GM20000 (cell line): ENCODE data around the gene CPTP.

Source experiments
- DNase-seq: peaks from one replicate; pipeline ENCODE4 v3.0.0; 2012; ENCODE audit warnings: low spot score
- CTCF ChIP-seq: IDR thresholded peaks from 2 replicates; pipeline ENCODE4 v1.5.1; 2012; ENCODE audit warnings: mild to moderate bottlenecking, control low read depth; ENCODE audit errors: extremely low read depth, missing control alignments

The CPTP gene

GRCh38 chr1:1371746-1372711 is 47.4 kb downstream of the CPTP start:
- TF ChIP-seq CTCF, result peak; percentile 84
- DNase-seq, result peak; percentile 89

GRCh38 chr1:1373051-1373814 is 48.6 kb downstream of the CPTP start:
- DNase-seq, result no peak
- no peak for TF ChIP-seq CTCF

GRCh38 chr1:1373815-1374588 is 49.4 kb downstream of the CPTP start:
- no peak for DNase-seq
- TF ChIP-seq CTCF, result no peak

- DNase-seq, result no peak
- no peak for TF ChIP-seq CTCF
Observed at GRCh38 chr1:1374589-1374928, 50.0 kb downstream of the CPTP start.

- peak; percentile 99 for DNase-seq
- peak; percentile 52 for TF ChIP-seq CTCF
Observed at GRCh38 chr1:1374929-1375662, 50.5 kb downstream of the CPTP start, which contains the start of gene AURKAIP1. AURKAIP1 (minus strand) TSS chr1:1375207; CDS start chr1:1374756, 451 bp downstream.

- no peak for TF ChIP-seq CTCF
- no peak for DNase-seq
Observed at GRCh38 chr1:1376551-1377226, 52.1 kb downstream of the CPTP start.
